SKM-1 (cell line): Measurements from ENCODE around the gene NGLY1.
A peak's percentile ranks its signal among the peaks of the same experiment; 100 is the strongest.

Source experiments
- DNase-seq: peaks from one replicate; lab custom pipeline; 2025; ENCODE audit not compliant: unreplicated experiment; lab: John Stamatoyannopoulos, UW

NGLY1 gene

GRCh38 chr3:25785826-25786225 is 2.6 kb upstream of the NGLY1 start:
- DNase-seq, result no peak

- no peak for DNase-seq
These were observed 1.7 kb upstream of the NGLY1 start for GRCh38 chr3:25784971-25785370.

DNA sequence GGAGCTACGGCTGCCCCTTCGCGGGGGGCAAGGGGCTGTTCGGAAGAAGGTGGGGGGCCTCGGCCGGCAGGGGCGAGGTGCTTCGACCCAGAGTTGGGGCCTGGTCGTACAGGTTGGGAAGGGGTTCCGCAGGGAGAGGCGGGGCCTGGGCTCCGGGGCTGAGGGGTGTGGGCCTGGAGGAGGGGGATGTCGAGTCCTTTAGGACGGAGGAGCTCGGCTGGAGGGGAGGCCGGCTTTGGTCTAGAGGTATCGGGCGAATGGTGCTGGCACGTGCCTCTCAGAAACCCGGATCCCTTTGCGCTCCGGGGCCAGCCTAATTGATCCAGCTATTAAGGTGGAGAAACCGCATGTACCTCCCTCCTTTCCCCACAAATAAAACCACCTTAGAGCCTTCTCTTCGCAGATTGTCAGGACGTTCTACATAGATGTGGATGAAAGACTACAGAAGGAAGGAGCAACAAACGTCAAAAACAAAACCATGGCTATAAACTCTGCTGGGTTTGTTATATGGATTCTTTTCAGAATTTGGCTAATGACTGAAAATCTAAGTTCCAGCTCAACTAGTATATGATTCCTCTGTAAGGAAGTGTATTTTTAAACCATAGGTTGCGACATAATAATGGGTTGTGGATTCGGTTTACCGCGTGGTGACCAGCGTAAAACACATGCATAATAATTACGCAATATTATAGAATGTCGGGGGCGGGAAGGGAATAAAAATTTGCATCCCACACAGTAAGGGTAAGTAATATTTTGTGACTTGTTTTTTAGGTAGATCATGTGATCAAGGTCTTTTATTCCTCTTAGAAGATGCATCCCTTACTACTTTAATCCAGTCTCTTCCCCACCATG is 644 bp upstream of the NGLY1 start:
- DNase-seq, result peak; percentile 26

DNA sequence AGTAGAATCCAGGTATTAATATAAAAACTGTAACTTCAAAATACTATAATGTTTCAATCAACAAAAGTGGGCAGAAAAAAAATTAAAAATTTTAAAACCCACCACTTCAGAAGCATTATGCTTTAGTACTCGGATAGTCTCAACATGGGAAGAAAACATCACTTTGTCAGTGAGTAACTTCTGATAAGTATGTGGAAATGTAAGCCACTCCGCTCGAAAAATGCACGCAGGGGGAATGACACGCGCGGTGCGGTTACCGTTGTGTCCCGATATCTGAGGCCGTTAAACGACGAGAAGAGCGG is 656 bp downstream of the NGLY1 start:
- DNase-seq, result no peak

DNA sequence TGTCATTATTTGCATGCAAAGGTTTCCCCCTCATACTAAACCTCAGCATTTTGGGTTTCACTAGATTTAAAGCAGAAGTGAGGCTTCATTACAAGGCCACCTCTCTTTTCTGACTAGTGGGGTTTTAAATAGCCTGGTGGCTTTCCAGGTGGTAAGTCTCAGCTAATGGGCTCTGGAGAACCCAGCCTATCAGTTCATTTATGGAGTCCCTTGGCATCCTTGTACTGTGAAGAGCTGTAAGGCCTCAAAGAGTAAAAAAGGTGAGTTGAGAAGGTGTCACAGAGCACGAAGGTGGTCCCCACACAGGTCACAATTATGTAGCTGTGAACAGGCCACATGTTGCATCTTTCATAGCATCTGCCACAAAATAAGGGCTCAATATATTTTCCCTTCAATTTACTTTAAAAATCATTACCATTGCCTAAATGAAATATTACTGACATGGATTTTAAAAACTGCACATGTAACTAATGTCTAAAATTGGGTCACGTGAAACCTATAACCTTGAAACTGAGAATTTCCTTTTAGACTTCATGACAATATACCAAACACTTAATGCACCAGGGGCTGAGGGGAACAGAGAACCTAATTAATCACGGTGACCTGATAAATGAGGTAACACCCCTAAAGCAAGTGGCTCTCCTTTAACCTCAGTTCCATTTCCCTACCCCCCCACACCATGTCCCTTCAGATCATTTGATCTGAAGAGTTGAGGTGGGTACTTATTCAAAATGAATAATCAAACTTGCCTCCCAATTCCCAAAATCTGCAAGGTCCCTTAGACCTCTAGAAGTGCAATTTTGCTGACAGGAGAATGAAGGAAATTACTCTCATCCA is 1.3 kb downstream of the NGLY1 start:
- no peak for DNase-seq

GRCh38 chr3:25781145-25781757 is 2.0 kb downstream of the NGLY1 start:
- no peak for DNase-seq

- no peak for DNase-seq
These were observed 2.6 kb downstream of the NGLY1 start for GRCh38 chr3:25780618-25781017.

DNA sequence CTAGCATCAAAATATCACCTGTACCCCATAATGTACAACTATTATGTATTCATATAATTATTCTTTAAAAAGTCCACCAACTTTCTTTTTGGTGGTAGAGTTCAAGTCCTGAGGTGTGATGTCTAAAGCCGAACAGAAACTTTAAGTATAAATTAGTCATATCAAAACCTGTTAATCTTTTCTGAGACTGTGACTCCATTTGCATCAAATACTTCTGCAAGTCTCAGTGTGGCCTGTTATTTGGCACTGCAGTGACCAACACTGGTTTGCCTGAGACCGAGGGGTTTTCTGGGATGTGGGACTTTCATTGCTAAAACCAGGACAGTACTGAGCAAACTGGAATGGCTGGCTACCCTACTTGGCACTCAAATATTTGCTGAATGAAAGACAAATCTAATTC is 7.3 kb downstream of the NGLY1 start:
- DNase-seq, result no peak

- no peak for DNase-seq
These were observed 14.4 kb downstream of the NGLY1 start for GRCh38 chr3:25768851-25769250.

DNA sequence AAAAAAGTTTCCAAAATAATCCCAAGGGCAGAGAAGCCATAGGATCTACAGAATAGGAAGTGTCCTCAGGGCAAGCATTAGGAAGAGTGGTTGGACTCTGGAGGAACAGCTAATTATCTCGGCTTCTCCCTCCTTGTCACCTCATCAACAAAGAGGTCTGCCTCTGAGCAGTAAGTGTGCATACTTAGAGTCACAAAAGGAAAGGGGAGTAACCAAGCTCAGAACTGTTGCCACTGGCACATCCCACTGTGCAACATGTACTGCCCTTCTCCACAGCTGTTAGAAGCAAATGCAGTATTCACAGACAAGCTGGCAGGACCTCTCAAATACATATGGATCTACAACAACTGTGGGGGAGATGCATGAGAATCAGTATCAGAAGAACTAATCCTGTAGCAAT is 31.5 kb downstream of the NGLY1 start:
- DNase-seq, result no peak

DNA sequence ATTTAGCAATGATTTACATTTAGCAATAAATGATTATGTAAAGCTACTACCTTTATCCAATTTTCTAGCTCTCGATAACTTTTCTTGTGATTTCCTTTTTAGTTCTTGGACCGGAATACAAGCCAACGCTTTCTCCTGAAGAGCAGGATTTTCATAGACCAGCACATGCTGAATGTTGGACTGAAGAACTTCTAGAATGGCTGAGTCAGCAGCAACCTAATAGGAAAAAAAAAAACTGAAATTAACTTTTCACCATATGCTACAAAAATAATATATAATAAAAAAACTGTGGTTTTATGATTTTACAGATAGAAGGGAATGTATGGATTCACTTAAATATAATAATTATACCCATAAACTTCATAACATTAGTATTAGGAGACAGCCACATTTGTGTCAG is 32.2 kb downstream of the NGLY1 start:
- DNase-seq, result no peak

DNA sequence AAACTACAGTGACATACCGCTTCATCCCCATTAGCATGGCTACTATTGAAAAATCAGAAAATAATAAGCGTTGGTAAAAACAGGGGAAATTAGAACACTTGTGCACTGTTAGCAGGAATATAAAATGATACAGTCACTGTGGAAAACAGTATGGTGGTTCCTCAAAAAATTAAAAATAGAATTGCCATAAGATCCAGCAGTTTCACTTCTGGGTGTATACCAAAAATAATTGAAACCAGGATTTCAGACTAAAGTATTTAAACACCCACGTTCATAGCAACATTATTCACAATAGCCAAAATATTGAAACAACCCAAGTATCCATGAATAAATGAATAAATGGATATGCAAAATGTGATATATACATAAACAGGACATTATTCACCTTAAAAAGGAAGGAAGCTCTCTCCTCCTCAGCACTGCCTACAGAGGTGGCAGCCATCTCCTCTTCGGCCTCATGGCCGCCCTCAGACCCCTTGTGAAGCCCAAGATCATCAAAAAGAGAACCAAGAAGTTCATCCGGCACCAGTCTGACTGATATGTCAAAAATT is 34.1 kb downstream of the NGLY1 start:
- no peak for DNase-seq

DNA sequence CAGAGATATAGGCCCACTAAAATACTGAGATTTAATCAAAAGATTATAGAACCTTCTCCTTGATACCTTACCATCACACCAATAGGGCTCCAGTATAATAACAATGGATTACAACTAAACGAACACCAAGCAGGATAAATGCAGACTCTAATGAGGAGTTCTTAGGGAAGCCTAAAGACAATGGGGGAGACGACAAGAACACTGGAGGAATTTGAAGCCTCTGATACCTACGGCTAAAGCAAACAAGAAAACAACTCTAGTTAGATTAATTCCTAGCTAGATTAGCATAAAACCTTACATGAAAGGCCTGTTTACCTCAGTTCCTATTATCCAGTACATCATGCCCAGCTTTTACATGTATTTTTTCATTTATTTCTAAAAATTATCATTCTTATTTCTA is 35.1 kb downstream of the NGLY1 start:
- DNase-seq, result no peak

DNA sequence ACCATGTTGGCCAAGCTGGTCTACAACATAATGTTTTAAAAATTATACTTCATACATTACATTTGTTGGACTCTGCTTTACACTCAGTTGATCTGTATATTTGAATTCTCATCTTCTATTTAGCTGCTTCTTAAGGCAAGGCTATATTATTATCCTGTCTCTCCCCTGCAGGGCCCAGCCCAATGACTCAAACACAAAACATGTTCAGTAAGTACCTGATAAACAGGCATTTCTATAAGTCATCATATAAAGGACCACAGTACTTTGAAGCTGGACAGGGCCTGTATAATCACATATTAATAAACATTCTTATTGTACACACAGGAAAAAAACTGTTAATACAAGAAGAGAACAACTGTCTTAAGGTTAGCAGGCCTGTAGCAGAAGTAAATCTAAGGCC is 36.2 kb downstream of the NGLY1 start:
- no peak for DNase-seq

DNA sequence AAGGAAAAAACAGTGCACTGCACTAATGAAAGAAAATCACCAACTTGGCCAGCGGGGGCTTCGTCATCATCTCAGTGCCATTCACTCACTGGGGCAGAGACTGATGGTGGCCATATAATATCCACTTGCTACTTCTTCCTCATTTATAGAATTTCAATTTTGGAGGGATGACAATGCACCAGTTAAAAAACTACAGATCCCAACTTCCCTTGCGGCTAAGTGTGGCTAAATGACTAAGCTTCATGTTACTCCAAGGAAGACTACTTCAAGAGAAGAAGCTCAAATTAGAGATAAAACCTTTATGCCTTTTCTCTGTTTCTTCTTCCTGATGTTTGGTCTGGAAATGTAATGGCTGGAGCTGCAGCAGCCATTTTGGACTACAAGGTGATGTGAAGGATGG is 38.8 kb downstream of the NGLY1 start:
- no peak for DNase-seq

- DNase-seq, result no peak
These were observed 55.1 kb downstream of the NGLY1 start for GRCh38 chr3:25728101-25728500.

- no peak for DNase-seq
These were observed 55.9 kb downstream of the NGLY1 start for GRCh38 chr3:25727316-25727715.

DNA sequence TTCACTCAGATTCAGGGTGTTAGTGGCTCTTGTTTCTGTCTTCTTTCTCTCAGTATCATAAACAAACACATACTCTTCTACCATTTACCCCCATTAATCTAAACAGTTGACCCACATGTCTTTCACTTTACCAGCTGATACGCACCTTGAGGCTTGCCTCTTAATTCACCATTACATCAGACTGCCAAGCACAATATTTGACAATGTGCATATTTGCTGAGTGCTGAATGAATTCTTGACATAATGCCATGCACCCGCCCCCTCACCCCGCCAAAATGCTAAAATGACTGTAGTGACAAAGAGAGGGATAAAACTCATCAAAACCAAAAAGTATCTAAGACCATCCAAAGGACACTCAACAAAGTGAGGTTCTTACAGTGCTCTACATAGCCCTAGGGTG is 57.4 kb downstream of the NGLY1 start:
- DNase-seq, result no peak

DNA sequence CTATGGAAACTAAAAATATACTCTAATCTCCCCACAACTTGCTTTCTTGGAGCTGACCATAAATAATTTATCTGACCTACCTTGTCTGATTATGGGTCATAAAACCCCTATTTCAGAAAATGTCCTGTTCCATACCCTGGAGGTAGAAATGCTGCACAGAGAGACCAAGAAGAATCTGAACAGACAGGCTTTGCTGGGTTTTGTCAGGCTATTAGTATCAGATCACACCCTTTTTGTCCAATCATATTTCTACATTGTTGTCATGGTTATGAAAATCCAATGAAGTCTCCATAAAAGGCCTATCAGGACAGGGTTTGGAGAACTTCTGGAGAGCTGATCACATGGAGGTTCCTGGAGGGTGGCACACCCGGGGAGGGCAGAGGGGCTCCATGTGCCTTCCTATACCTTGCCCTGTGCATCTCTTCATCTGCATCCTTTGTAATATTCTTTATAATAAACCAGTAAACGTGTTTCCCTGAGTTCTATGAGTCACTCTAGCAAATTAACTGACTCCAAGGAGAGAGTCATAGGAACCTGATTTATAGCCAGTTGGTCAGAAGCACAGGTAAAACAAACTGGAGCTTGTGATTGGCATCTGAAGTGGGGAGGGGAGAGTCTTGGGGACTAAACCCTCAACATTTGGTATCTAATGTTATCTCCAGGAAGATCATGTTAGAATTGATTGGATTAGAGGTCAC is 58.1 kb downstream of the NGLY1 start:
- no peak for DNase-seq

- DNase-seq, result no peak
These were observed 59.4 kb downstream of the NGLY1 start for GRCh38 chr3:25723802-25724201.

GRCh38 chr3:25719321-25719720 is 63.9 kb downstream of the NGLY1 start:
- DNase-seq, result no peak
